ENCODE results near the gene NPC1L1. TPM values are rescaled to one million over a fixed set of nuclear protein-coding genes. Genes with fewer than 3 reads are reported as not detected.
"Not testable (repeated sequence)": the region's sequence is repeated elsewhere in the genome, so short reads cannot be mapped to it uniquely, and the experiment has no call there.

Gene NPC1L1
- total RNA-seq, 4 donors from 2014 or later, result 0.66 to 0.70 (median 0.67) TPM; not detected in 1

- Histone ChIP-seq H3K4me3 (no peak overlapping the region), H3K9me3 (no peaks in the 10 kb centered on the region), H3K27ac (peak overlapping the region in 1 of 4 donors; percentile 69), H3K4me1 (peaks cover 0 to 5% (median 0%) of the 10 kb centered on the region in 4 donors), H3K27me3 (no peaks in the 10 kb centered on the region), H3K36me3 (peaks cover 0 to 33% (median 0%) of the 10 kb centered on the region in 3 donors)
- peak in 2 of 3 donors; percentile 79 to 89 for DNase-seq
- TF ChIP-seq POLR2A (IDR thresholded peaks at IDR 0.05), result peak in 1 of 2 donors; percentile 15
- TF ChIP-seq, protein P1, sequence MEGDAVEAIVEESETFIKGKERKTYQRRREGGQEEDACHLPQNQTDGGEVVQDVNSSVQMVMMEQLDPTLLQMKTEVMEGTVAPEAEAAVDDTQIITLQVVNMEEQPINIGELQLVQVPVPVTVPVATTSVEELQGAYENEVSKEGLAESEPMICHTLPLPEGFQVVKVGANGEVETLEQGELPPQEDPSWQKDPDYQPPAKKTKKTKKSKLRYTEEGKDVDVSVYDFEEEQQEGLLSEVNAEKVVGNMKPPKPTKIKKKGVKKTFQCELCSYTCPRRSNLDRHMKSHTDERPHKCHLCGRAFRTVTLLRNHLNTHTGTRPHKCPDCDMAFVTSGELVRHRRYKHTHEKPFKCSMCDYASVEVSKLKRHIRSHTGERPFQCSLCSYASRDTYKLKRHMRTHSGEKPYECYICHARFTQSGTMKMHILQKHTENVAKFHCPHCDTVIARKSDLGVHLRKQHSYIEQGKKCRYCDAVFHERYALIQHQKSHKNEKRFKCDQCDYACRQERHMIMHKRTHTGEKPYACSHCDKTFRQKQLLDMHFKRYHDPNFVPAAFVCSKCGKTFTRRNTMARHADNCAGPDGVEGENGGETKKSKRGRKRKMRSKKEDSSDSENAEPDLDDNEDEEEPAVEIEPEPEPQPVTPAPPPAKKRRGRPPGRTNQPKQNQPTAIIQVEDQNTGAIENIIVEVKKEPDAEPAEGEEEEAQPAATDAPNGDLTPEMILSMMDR (IDR thresholded peaks at IDR 0.05), result no peak
Observed at GRCh38 chr7:44561962-44562621, 21.0 kb upstream of the NPC1L1 start.

GRCh38 chr7:44561481-44561880, 20.4 kb upstream of the NPC1L1 start:
- no peaks in the 10 kb centered on the region for H3K27me3 ChIP-seq
- no peaks in the 10 kb centered on the region for H3K9me3 ChIP-seq
- H3K27ac ChIP-seq, result peak overlapping the region in 1 of 4 donors; percentile 69

DNA sequence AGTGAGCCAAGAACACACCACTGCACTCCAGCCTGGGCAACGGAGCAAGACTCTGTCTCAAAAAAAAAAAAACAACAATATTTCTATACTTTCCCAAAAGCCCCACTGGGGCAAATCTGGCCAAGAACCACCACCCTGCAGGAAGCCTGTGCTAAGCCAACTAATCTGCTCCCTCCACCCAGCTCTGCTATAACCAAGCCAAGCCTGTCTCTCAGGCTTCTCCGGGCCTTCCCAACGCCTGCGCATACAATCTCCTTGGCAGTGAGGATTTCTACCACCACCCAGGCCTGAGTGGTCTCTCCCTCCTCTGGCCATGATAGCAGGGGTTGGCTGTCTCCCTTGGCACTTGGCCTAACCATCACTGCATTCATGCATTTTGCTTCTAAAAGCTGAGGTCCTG, 18.4 kb upstream of the NPC1L1 start:
- Histone ChIP-seq H3K27ac (no peak overlapping the region), H3K36me3 (peaks cover 0 to 7% (median 0%) of the 10 kb centered on the region in 3 donors), H3K9me3 (no peaks in the 10 kb centered on the region), H3K4me3 (no peak overlapping the region), H3K27me3 (no peaks in the 10 kb centered on the region), H3K4me1 (peaks cover 0 to 5% (median 0%) of the 10 kb centered on the region in 4 donors)
- DNase-seq, result no peak
- TF ChIP-seq, protein P1 (IDR thresholded peaks at IDR 0.05), result no peak

More at GRCh38 chr7:44561481-44561880, 20.4 kb upstream of the NPC1L1 start:
- no peak for DNase-seq
- Histone ChIP-seq H3K4me3 (no peak overlapping the region), H3K36me3 (peaks cover 0 to 27% (median 0%) of the 10 kb centered on the region in 3 donors), H3K4me1 (peaks cover 0 to 5% (median 0%) of the 10 kb centered on the region in 4 donors)
- no peak for TF ChIP-seq POLR2A (IDR thresholded peaks at IDR 0.05)
- TF ChIP-seq, protein P1 (IDR thresholded peaks at IDR 0.05), result no peak

DNA sequence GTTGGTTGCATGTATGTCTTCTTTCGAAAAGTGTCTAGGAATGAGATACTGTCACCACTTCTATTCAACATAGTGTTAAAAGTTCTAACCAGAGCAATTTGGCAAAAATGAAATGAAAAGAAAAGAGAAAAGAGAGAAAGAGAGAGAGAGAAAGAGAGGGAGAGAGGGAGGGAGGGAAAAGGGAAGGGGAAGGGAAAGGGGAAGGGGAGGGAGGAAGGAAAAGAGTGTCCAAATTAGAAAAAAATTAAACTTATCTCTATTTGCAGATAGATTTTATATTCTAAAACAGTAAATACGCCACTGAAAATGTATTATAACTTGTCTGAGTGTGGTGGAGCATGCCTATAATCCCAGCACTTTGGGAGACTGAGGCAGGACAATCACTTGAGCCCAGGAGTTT, 16.4 kb upstream of the NPC1L1 start:
- H3K9me3 ChIP-seq, result no peaks in the 10 kb centered on the region
- H3K36me3 ChIP-seq, result no peaks in the 10 kb centered on the region
- H3K4me3 ChIP-seq, result no peak overlapping the region
- DNase-seq, result no peak
- H3K27ac ChIP-seq, result no peak overlapping the region
- H3K4me1 ChIP-seq, result peaks cover 0 to 5% (median 0%) of the 10 kb centered on the region in 4 donors
- TF ChIP-seq, protein P1 (IDR thresholded peaks at IDR 0.05), result no peak
- no peak for TF ChIP-seq POLR2A (IDR thresholded peaks at IDR 0.05)
- no peaks in the 10 kb centered on the region for H3K27me3 ChIP-seq

DNA sequence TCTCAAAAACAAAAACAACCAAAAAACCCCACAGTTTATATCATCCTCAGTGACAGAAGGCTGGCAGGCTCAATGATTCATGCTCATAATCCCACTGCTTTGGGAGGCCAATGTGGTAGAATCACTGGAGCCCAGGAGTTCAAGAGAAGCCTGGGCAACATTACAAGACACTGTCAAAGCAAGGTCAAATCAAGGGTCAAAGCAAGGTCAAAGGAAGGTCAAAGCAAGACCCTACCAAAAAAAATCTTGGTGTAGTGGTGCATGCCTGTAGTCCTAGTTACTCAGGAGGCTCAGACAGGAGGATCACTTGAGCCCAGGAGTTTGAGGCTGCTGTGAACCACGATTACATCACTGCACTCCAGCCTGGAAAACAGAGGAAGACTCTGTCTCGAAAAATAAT, 14.2 kb upstream of the NPC1L1 start:
- TF ChIP-seq, protein P1 (IDR thresholded peaks at IDR 0.05), result no peak
- no peak for TF ChIP-seq POLR2A (IDR thresholded peaks at IDR 0.05)
- no peaks in the 10 kb centered on the region for H3K27me3 ChIP-seq
- no peaks in the 10 kb centered on the region for H3K4me1 ChIP-seq

GRCh38 chr7:44552473-44553005, 11.4 kb upstream of the NPC1L1 start:
- H3K27me3 ChIP-seq, H3K4me1 ChIP-seq, DNase-seq, H3K9me3 ChIP-seq, H3K36me3 ChIP-seq, H3K4me3 ChIP-seq, H3K27ac ChIP-seq: not testable (repeated sequence)

More for the DNA sequence above, 14.2 kb upstream of the NPC1L1 start:
- Histone ChIP-seq H3K27ac (no peak overlapping the region), H3K4me3 (no peak overlapping the region), H3K36me3 (no peaks in the 10 kb centered on the region), H3K9me3 (no peaks in the 10 kb centered on the region)
- no peak for DNase-seq
